ENCODE data around the gene PRKD1. TPM values are rescaled to one million over a fixed set of nuclear protein-coding genes. Genes with fewer than 3 reads are reported as not detected.

PRKD1 gene
- polyA plus RNA-seq, 4 donors, result 23.3 to 34.4 (median 29.3) TPM

GRCh38 chr14:29548948-29549370 is 378.7 kb downstream of the PRKD1 start:
- DNase-seq (ENCODE audit: low read depth in 4 of 4, low spot score in 3 of 4), result peak; percentile 14 to 28 (median 22)

GRCh38 chr14:29545714-29546113 is 381.9 kb downstream of the PRKD1 start:
- no peak for DNase-seq (ENCODE audit: low read depth in 4 of 4, low spot score in 3 of 4)

- DNase-seq (ENCODE audit: low read depth in 4 of 4, low spot score in 3 of 4), result no peak
These were observed 390.6 kb downstream of the PRKD1 start for GRCh38 chr14:29536886-29537511.

GRCh38 chr14:29529418-29529817 is 398.2 kb downstream of the PRKD1 start:
- DNase-seq (ENCODE audit: low read depth in 4 of 4, low spot score in 3 of 4), result no peak

GRCh38 chr14:29528889-29529288 is 398.8 kb downstream of the PRKD1 start:
- DNase-seq (ENCODE audit: low read depth in 4 of 4, low spot score in 3 of 4), result no peak

- no peak for DNase-seq (ENCODE audit: low read depth in 4 of 4, low spot score in 3 of 4)
These were observed 400.4 kb downstream of the PRKD1 start for GRCh38 chr14:29527286-29527685.

Data from left renal pelvis (tissue), 4 donors.